Keratinocyte (primary cell): ENCODE measurements around the gene CLCN1. TPM values are rescaled to one million over a fixed set of nuclear protein-coding genes. Genes with fewer than 3 reads are reported as not detected.

Experiments used
- DNase-seq: peaks from one replicate; pipeline ENCODE4 v3.0.0-alpha.2; 2011; ENCODE audit warnings: low read depth, missing footprints, low spot score
- FAIRE-seq: peaks from 2 replicates; lab custom pipeline; 2011; peaks lifted over from hg19 to GRCh38; lab: Jason Lieb, UNC
- H2AFZ ChIP-seq: 2 replicates; pipeline ENCODE4 v1.6.0; 2012; ENCODE audit warnings: low read length, control low read depth, inconsistent platforms; ENCODE audit not compliant: control insufficient read depth
- H3K27ac ChIP-seq: 2 replicates; pipeline ENCODE4 v1.5.1; 2011; ENCODE audit warnings: low read length; ENCODE audit not compliant: control insufficient read depth, insufficient read depth
- H3K27me3 ChIP-seq: 3 replicates; pipeline ENCODE4 v1.6.0; 2011; ENCODE audit warnings: low read length; ENCODE audit not compliant: control insufficient read depth, insufficient read depth; ENCODE audit errors: extremely low read depth
- H3K36me3 ChIP-seq, 2 experiments: 2 replicates in 1 of 2; 3 replicates in 1 of 2; pipeline ENCODE4 v1.5.1; 2011; ENCODE audit warnings: low read length in 2 of 2, mild to moderate bottlenecking in 1 of 2; ENCODE audit not compliant: control insufficient read depth in 2 of 2, insufficient read depth in 2 of 2; ENCODE audit errors: extremely low read depth in 1 of 2
- H3K4me1 ChIP-seq: 3 replicates; pipeline ENCODE4 v1.5.1; 2011; ENCODE audit warnings: low read length; ENCODE audit not compliant: control insufficient read depth, insufficient read depth; ENCODE audit errors: extremely low read depth
- H3K4me2 ChIP-seq: 3 replicates; pipeline ENCODE4 v1.6.0; 2011; ENCODE audit warnings: low read depth, low read length; ENCODE audit not compliant: control insufficient read depth, insufficient read depth; ENCODE audit errors: extremely low read depth
- H3K4me3 ChIP-seq, 3 experiments: fragments of 200-600 bp in 1 of 3; sonication (generic) in 1 of 3; 2 replicates in 2 of 3; 3 replicates in 1 of 3; pipeline ENCODE4 v1.5.1; 2011 to 2016; ENCODE audit warnings: low read length in 3 of 3, mild to moderate bottlenecking in 3 of 3, control low read depth in 2 of 3, inconsistent platforms in 1 of 3, low read depth in 1 of 3, mixed read lengths in 1 of 3, mixed run types in 1 of 3, moderate library complexity in 1 of 3; ENCODE audit not compliant: control insufficient read depth in 2 of 3, insufficient read depth in 2 of 3; ENCODE audit errors: extremely low read depth in 1 of 3
- H3K79me2 ChIP-seq: 2 replicates; pipeline ENCODE4 v1.6.0; 2012; ENCODE audit warnings: low read length; ENCODE audit not compliant: control insufficient read depth, insufficient read depth
- H3K9ac ChIP-seq: 3 replicates; pipeline ENCODE4 v1.6.0; 2011; ENCODE audit warnings: low read length; ENCODE audit not compliant: control insufficient read depth, insufficient read depth; ENCODE audit errors: extremely low read depth
- H3K9me1 ChIP-seq: 3 replicates; pipeline ENCODE4 v1.6.0; 2011; ENCODE audit warnings: low read length; ENCODE audit not compliant: control insufficient read depth, insufficient read depth; ENCODE audit errors: extremely low read depth
- H3K9me3 ChIP-seq: 2 replicates; pipeline ENCODE4 v1.5.1; 2012; ENCODE audit warnings: low read depth, low read length; ENCODE audit not compliant: control insufficient read depth
- H4K20me1 ChIP-seq: 3 replicates; pipeline ENCODE4 v1.6.0; 2011; ENCODE audit warnings: low read length; ENCODE audit not compliant: control insufficient read depth, insufficient read depth; ENCODE audit errors: extremely low read depth
- CTCF ChIP-seq, 3 experiments: IDR thresholded peaks in 1 of 3; conservative IDR thresholded peaks in 1 of 3; optimal IDR thresholded peaks in 1 of 3; 2 replicates in 2 of 3; 3 replicates in 1 of 3; pipeline versions ENCODE3 to v1.5.1; 2011; ENCODE audit warnings: low read length in 3 of 3, mild to moderate bottlenecking in 3 of 3, moderate library complexity in 2 of 3, control low read depth in 1 of 3, inconsistent platforms in 1 of 3; ENCODE audit not compliant: insufficient read depth in 2 of 3; ENCODE audit errors: extremely low read depth in 1 of 3
- EZH2 ChIP-seq: IDR thresholded peaks from one replicate; pipeline ENCODE4 v1.6.1; 2012; ENCODE audit warnings: inconsistent platforms, mild to moderate bottlenecking, low read length, moderate library complexity
- dilution Hi-C: fragments of 300-500 bp; cut with MboI; formaldehyde crosslinking; loops from one replicate; pipeline ENCODE4 v1.7.0; 2020; ENCODE audit warnings: low sequenced_read_pairs; ENCODE audit not compliant: extremely low pct_ligation_motif_present
- polyA plus RNA-seq, 5 experiments: library from polyadenylated mRNA; depleted of rRNA in 3 of 5; stranded (reverse) in 3 of 5; stranded (forward) in 1 of 5; unstranded in 1 of 5; fragments of >200 nt; gene quantifications; 1 replicate in 1 of 5; 2 replicates in 3 of 5; 3 replicates in 1 of 5; pipeline versions ENCODE4 v1.2.1 to v1.2.3, GENCODE V29; 2011 to 2012; ENCODE audit warnings: missing spikeins in 2 of 5, low read depth in 1 of 5, low replicate concordance in 1 of 5

Gene CLCN1
- polyA plus RNA-seq, 1 donor (not counting 4 experiments of a cell fraction or from before 2014, with no cell fraction given) = not detected

DNA sequence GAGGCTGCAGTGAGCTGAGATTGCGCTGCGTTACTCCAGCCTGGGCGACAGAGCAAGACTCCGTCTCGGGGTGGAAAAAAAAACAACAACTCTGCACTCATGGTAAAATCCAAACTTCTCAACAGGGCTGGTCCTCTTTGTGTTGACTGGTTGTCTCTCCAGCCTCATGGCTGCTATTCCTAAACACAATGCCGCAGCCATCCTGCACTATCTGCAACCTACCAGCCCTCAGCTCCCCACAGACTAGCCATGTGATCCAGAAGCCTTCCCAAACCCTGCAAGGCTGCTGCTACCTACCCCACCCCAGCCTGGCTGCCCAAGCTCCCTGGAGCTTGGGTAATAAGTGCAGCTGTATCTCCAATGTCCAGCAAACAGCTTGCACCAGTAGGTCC lies 77.0 kb downstream of the CLCN1 start:
- H4K20me1 ChIP-seq = peaks cover 14% of the 10 kb centered on the region
- no peak overlapping the region for H3K27ac ChIP-seq
- peaks cover 46 to 56% of the 10 kb centered on the region in 2 experiments for H3K36me3 ChIP-seq
- DNase-seq = no peak
- H3K4me2 ChIP-seq = no peak overlapping the region
- no peak for TF ChIP-seq CTCF (optimal IDR thresholded peaks at IDR 0.05 in 1 of 3, IDR thresholded peaks at IDR 0.05 in 1 of 3, conservative IDR thresholded peaks at IDR 0.05 in 1 of 3; ENCODE audit: extremely low read depth in 1 of 3, insufficient read depth in 2 of 3, low read length in 3 of 3)
- TF ChIP-seq EZH2 = no peak
- peaks cover under 1% of the 10 kb centered on the region for H3K79me2 ChIP-seq
- dilution Hi-C loops = no loop called here
- no peaks in the 10 kb centered on the region for H3K9me1 ChIP-seq
- no peaks in the 10 kb centered on the region for H3K9me3 ChIP-seq
- no peak for FAIRE-seq
- H3K27me3 ChIP-seq = no peaks in the 10 kb centered on the region
- H2AFZ ChIP-seq = no peak overlapping the region
- H3K9ac ChIP-seq = no peak overlapping the region
- H3K4me3 ChIP-seq = no peak overlapping the region
- peaks cover 4% of the 10 kb centered on the region for H3K4me1 ChIP-seq

DNA sequence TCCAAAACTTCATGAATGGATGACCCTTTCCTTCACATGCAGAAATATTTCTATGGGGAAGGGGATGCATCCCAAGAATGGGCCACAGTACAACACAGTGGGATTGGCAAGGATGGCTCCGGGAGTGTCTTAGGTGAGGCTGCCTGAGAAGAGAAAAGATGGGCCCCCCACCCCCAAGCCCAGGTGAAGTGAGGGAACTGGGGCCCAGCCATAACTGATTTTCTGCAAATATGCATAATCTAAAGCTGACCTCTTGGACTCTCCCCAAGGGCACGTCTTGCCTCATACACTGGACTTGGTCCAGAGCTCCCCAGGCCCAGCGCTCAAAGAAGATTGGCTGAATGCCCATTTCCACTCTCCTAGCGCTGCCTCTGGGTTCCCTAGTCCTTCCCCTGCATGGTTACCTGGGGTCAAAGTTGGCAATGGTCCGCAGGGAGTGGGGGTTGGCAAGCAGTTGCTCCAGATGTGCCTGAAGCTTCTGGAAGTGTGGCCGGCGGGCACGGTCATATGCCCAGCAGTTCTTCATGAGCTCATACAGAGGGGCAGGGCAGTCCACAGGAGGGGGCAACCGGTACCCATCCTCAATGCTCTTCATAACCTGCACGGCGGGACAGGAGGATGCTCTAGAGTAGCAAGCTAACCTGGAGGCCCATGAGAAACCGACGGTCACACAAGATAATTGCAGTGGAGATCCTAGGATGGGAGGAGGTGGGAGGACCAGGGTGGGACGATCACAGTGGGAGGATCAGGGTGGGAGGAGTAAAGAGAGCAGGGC lies 77.5 kb downstream of the CLCN1 start:
- dilution Hi-C loops = no loop called here
- H4K20me1 ChIP-seq = peaks cover 14% of the 10 kb centered on the region
- TF ChIP-seq EZH2 = no peak
- no peak for TF ChIP-seq CTCF (optimal IDR thresholded peaks at IDR 0.05 in 1 of 3, IDR thresholded peaks at IDR 0.05 in 1 of 3, conservative IDR thresholded peaks at IDR 0.05 in 1 of 3; ENCODE audit: extremely low read depth in 1 of 3, insufficient read depth in 2 of 3, low read length in 3 of 3)
- peaks cover 4% of the 10 kb centered on the region for H3K4me1 ChIP-seq
- no peak overlapping the region for H3K4me3 ChIP-seq
- H3K36me3 ChIP-seq = peaks cover 49 to 52% of the 10 kb centered on the region in 2 experiments
- no peaks in the 10 kb centered on the region for H3K9me3 ChIP-seq
- H3K4me2 ChIP-seq = no peak overlapping the region
- no peaks in the 10 kb centered on the region for H3K9me1 ChIP-seq
- no peak overlapping the region for H2AFZ ChIP-seq
- H3K27ac ChIP-seq = no peak overlapping the region
- no peak overlapping the region for H3K9ac ChIP-seq
- DNase-seq (no peak), FAIRE-seq (no peak)
- no peaks in the 10 kb centered on the region for H3K27me3 ChIP-seq
- H3K79me2 ChIP-seq = no peaks in the 10 kb centered on the region
